DMS53 treated with DMSO at 0.1 percent for 48 hours (cell line): ENCODE data around the gene FOLR1.
"Not testable (repeated sequence)": the region's sequence is repeated elsewhere in the genome, so short reads cannot be mapped to it uniquely, and the experiment has no call there.

Experiments used
- DNase-seq: peaks from one replicate; lab custom pipeline; 2025; ENCODE audit not compliant: unreplicated experiment; lab: John Stamatoyannopoulos, UW

FOLR1 gene

GRCh38 chr11:72180892-72181552 is 10.9 kb upstream of the FOLR1 start:
- DNase-seq = not testable (repeated sequence)

DNA sequence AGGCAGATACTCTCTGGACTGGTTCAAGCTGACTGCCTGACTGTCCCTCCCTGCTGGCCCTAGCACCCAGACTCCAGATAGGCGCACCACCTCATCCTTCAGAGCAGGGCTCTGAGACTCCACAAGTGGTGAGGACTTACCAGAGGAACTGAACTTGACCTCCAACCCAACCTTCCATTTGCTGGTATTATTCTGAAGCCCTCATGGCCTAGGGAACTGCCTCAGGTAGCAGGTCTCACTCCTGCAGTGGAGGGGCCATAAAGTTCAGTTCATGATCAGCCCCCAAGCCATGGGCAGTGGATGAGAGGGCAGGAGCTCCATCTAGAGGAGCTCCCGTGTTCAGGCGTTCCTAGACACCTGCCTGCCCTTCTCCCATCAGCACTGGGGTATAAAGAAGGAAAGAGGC is 10.4 kb upstream of the FOLR1 start:
- not testable (repeated sequence) for DNase-seq

GRCh38 chr11:72188267-72188666 is 3.7 kb upstream of the FOLR1 start:
- DNase-seq = no peak

- no peak for DNase-seq
Measured at GRCh38 chr11:72189455-72190250, 2.3 kb upstream of the FOLR1 start.

- DNase-seq = no peak
Measured at GRCh38 chr11:72190631-72191071, 1.3 kb upstream of the FOLR1 start.

DNA sequence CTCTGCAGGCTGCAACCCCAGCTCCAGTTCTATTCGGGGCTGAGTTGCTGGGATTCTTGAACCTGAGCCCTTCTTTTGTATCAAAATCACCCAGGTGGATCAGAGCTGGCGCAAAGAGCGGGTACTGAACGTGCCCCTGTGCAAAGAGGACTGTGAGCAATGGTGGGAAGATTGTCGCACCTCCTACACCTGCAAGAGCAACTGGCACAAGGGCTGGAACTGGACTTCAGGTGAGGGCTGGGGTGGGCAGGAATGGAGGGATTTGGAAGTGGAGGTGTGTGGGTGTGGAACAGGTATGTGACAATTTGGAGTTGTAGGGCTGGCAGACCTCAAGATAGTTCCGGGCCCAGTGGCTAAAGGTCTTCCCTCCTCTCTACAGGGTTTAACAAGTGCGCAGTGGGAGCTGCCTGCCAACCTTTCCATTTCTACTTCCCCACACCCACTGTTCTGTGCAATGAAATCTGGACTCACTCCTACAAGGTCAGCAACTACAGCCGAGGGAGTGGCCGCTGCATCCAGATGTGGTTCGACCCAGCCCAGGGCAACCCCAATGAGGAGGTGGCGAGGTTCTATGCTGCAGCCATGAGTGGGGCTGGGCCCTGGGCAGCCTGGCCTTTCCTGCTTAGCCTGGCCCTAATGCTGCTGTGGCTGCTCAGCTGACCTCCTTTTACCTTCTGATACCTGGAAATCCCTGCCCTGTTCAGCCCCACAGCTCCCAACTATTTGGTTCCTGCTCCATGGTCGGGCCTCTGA is 3.8 kb downstream of the FOLR1 start:
- DNase-seq = no peak

- DNase-seq = not testable (repeated sequence)
Measured at GRCh38 chr11:72201445-72201844, 9.5 kb downstream of the FOLR1 start.

DNA sequence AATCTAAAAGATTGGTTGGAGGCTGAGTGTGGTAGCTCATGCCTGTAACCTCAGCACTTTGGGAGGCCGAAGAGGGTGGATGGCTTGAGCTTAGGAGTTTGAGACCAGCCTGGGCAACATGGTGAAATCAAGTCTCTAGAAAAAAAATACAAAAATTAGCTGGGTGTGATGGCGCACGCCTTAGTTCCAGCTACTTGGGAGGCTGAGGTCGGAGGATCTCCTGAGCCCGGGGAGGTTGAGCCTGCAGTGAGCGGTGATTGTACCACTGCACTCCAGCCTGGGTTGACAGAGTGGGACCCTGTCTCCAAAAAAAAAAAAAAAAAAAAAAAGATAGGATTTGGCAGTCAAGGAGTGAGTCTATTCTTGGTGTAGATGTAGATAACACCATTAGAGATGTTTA is 10.6 kb downstream of the FOLR1 start:
- DNase-seq = no peak

DNA sequence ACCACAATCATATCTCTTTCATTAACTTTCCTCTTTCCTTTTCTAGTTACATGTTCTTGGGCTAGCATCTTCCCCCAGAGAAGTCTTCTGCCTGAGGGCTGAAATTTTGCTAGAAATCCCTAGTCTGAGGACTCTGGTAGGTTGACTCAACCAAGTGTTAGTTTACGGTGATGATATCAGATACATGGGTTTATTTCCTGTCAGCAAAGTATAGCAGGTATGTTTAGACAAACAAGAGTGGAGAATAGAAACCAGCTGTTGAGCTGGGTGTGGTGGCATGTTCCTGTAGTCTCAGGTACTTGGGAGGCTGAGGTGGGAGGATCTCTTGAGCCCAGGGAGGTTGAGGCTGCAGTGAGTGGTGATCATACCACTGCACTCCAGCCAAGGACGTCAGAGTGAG is 11.2 kb downstream of the FOLR1 start:
- peak; percentile 72 for DNase-seq

DNA sequence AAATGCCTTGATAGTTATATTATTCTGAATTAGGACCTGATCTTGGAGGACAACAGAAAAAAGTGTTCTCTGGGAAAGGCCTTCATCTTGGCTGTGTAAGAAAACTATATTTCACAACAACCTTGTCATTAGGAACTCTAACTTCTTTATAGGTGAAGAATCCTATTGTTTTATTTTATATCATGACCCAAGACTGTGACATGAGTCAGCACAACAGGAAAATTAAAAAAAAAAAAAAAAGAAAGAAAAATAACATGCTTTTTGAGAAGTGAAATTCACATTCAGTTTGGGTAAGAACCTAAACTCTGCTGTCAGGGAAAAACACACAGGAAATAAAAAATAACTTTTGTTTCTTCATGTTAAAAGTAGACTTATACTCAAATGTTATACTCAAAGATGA is 12.9 kb downstream of the FOLR1 start:
- no peak for DNase-seq

DNA sequence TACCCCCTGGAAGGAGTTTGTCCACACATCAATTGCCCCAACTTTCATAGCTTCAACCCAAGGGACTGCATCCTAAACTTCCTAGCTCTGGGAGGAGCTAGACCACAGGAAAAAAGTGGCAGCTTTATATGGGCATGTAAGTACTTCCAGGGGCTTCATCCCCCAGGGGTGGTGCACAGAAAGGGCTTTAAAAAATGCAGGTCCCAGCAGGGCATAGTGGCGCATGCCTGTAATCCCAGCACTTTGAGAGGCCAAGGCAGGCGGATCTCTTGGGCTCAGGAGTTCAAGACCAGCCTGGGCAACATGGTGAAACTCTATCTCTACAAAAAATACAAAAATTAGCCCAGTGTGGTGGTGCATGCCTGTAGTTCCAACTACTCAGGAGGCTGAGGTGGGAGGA is 14.9 kb downstream of the FOLR1 start:
- not testable (repeated sequence) for DNase-seq

DNA sequence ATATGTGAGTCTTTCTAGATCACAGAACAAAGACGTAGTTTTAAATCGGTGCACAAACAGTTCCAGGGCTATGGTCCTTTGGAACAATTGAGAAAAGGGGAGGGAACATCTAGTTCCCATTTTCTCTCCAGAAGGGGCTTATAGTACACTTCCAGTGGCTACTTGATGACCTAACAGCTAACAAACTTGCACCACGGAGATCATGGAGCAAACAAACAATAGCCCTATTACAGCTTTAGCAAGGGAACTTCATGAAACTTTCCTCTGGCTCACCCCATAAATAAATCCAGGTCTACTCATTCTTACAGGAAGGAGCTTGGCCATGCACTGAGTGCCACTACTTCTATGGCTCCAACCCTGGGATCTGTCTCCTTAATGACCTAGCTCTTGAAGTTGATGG is 16.3 kb downstream of the FOLR1 start:
- no peak for DNase-seq

DNA sequence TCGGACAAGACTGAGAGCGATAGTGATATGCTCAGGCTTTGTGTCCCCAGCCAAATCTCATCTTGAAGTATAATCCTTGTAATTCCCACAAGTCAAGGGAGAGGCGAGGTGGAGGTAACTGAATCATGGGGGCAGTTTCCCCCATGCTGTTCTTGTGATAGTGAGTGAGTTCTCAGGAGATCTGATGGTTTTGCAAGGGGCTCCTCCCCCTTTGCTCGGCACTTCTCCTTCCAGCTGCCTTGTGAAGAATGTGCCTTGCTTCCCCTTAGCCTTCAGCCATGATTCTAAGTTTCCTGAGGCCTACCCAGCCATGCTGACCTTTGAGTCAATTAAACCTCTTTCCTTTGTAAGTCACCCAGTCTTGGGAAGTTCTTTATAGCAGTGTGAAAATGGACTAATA is 17.2 kb downstream of the FOLR1 start:
- no peak for DNase-seq

GRCh38 chr11:72216638-72217037 is 24.7 kb downstream of the FOLR1 start, which contains the start of gene FOLR2:
Gene FOLR2 (plus strand): TSS chr11:72216794. CDS start chr11:72218585, 1,791 bp downstream.
- no peak for DNase-seq

- no peak for DNase-seq
Measured at GRCh38 chr11:72217841-72218240, 25.9 kb downstream of the FOLR1 start.

DNA sequence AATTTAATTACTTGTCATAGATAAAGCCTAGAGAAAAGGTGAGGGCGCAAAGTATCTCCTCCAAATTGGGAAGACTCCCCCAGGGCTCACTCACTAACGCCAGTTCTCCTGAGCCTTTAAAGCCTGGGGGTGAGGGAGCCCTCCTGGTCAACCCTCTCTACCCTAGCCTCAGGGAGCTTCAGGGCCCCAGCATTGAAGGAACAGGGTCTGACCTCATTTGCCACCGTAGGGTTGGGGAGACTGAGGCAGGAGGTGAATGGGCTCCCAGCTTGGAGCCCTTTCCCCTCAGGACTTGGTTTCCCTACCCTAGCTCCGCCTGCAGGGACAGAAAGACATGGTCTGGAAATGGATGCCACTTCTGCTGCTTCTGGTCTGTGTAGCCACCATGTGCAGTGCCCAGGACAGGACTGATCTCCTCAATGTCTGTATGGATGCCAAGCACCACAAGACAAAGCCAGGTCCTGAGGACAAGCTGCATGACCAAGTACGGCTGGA is 26.4 kb downstream of the FOLR1 start:
- no peak for DNase-seq

- DNase-seq = no peak
Measured at GRCh38 chr11:72220696-72221363, 28.9 kb downstream of the FOLR1 start.

DNA sequence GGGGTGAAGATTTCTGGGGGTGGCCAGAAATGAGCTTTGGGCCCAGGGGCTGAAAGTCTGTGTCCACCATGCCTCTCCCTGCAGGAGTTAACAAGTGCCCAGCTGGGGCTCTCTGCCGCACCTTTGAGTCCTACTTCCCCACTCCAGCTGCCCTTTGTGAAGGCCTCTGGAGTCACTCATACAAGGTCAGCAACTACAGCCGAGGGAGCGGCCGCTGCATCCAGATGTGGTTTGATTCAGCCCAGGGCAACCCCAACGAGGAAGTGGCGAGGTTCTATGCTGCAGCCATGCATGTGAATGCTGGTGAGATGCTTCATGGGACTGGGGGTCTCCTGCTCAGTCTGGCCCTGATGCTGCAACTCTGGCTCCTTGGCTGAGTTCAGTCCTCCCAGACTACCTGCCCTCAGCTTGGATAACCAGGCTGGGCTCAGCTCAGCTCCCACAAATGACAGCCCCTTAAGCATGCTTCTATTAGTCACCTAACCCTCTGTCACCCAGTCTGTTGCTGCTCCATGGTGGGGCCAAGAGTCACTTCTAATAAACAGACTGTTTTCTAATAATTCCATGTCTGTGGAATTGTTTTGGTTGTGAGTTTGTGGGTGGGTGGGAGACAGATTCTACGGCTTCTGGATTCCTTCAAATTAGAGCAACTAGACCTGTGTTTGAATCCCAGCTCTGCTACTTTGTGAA is 29.6 kb downstream of the FOLR1 start:
- DNase-seq = no peak

DNA sequence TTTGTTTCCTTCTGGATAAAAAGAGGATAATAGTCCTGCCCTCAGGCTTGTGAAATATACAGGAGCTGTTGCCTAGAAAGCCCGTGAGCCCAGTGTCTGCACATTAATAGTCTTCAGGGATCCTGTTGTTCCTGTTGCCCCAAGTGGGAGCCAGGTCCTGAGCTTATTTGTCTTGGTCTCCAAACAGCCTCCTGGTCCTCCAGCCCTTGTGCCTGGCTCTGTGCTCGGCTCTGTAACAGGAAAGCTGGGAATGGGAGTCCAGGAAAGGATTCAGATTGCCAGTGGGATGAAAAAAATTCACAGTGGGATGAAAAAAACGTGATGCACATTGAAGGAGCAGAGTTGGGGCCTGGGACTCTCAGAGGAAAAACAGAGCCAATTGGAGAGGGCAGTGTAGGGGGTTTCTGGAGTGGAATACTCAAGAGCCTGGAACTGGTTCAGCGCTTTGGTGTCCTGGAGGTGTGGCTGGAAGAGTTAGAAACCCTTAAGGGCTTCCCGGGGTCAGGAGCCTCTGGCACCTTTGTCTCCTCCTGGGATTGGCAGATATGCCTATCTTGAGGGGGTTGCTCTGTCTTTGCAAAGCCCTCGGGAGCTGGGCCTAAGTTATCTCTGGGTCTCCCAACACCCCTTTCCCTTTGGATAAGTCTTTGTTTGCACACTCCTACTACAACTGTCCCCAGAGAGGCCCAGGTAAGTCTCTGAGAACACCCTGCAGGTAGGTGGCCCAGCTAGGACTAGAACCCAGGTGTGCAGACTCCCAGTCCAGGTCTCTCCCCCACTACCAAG is 30.4 kb downstream of the FOLR1 start:
- no peak for DNase-seq
